Measurements from ENCODE around the gene RPS8. TPM values are rescaled to one million over a fixed set of nuclear protein-coding genes. Genes with fewer than 3 reads are reported as not detected.
"Not testable (repeated sequence)": the region's sequence is repeated elsewhere in the genome, so short reads cannot be mapped to it uniquely, and the experiment has no call there.

RPS8 gene
- 1,000 to 10,000 TPM; 2,523 to 3,063 TPM for polyA plus RNA-seq

GRCh38 chr1:44775078-44775929 lies at the start of gene RPS8:
Gene RPS8, plus strand, starts transcription at chr1:44775540. Its CDS starts 57 bp downstream, at chr1:44775597.
- WGBS, 2 donors: 0% methylated on average over 64 to 65 of the region's 65 CpGs
- Histone ChIP-seq H3K36me3 (ENCODE audit: control insufficient read depth in 2 of 2, insufficient read depth in 2 of 2, low read length in 1 of 2) (peaks cover 8 to 23% of the 10 kb centered on the region in 2 donors), H3K27me3 (ENCODE audit: control insufficient read depth in 1 of 2, insufficient read depth in 2 of 2, low read length in 2 of 2) (no peaks in the 10 kb centered on the region), H3K4me1 (ENCODE audit: control insufficient read depth in 2 of 2, insufficient read depth in 2 of 2, low read length in 1 of 2) (peaks cover 6% of the 10 kb centered on the region in 2 donors), H3K4me3 (ENCODE audit: low read depth in 1 of 2, low read length in 2 of 2) (peak within 1 kb of the TSS; percentile 87 to 88), H3K9me3 (ENCODE audit: control insufficient read depth in 2 of 2, insufficient read depth in 1 of 2, low read depth in 1 of 2, low read length in 1 of 2) (no peaks in the 10 kb centered on the region), H3K27ac (ENCODE audit: low read depth in 2 of 2, low read length in 1 of 2) (peak within 1 kb of the TSS; percentile 97 to 99)

- Histone ChIP-seq H3K4me1 (ENCODE audit: control insufficient read depth in 2 of 2, insufficient read depth in 2 of 2, low read length in 1 of 2) (no peaks in the 10 kb centered on the region), H3K4me3 (ENCODE audit: low read depth in 1 of 2, low read length in 2 of 2) (no peak within 1 kb of the TSS), H3K36me3 (ENCODE audit: control insufficient read depth in 2 of 2, insufficient read depth in 2 of 2, low read length in 1 of 2) (no peaks in the 10 kb centered on the region), H3K27me3 (ENCODE audit: control insufficient read depth in 1 of 2, insufficient read depth in 2 of 2, low read length in 2 of 2) (no peaks in the 10 kb centered on the region), H3K27ac (ENCODE audit: low read depth in 2 of 2, low read length in 1 of 2) (peak within 1 kb of the TSS; percentile 87), H3K9me3 (ENCODE audit: control insufficient read depth in 2 of 2, insufficient read depth in 1 of 2, low read depth in 1 of 2, low read length in 1 of 2) (no peaks in the 10 kb centered on the region)
- WGBS, 2 donors: 1% methylated on average over 19 of the region's 19 CpGs
Measured at GRCh38 chr1:44730741-44731512, 44.4 kb upstream of the RPS8 start, which contains the start of gene RNU5D-1. Gene RNU5D-1, minus strand, starts transcription at chr1:44731170.

- Histone ChIP-seq H3K27me3 (ENCODE audit: control insufficient read depth in 1 of 2, insufficient read depth in 2 of 2, low read length in 2 of 2) (no peaks in the 10 kb centered on the region), H3K27ac (ENCODE audit: low read depth in 2 of 2, low read length in 1 of 2) (no peak overlapping the region), H3K9me3 (ENCODE audit: control insufficient read depth in 2 of 2, insufficient read depth in 1 of 2, low read depth in 1 of 2, low read length in 1 of 2) (no peaks in the 10 kb centered on the region), H3K4me1 (ENCODE audit: control insufficient read depth in 2 of 2, insufficient read depth in 2 of 2, low read length in 1 of 2) (no peaks in the 10 kb centered on the region), H3K4me3 (ENCODE audit: low read depth in 1 of 2, low read length in 2 of 2) (no peak overlapping the region), H3K36me3 (ENCODE audit: control insufficient read depth in 2 of 2, insufficient read depth in 2 of 2, low read length in 1 of 2) (no peaks in the 10 kb centered on the region)
- 53 to 66% methylated on average over 1 of the region's 1 CpG for WGBS, 2 donors
Measured at GRCh38 chr1:44733365-44733764, 42.0 kb upstream of the RPS8 start.

GRCh38 chr1:44733784-44734183 lies 41.6 kb upstream of the RPS8 start:
- no peaks in the 10 kb centered on the region for H3K4me1 ChIP-seq (ENCODE audit: control insufficient read depth in 2 of 2, insufficient read depth in 2 of 2, low read length in 1 of 2)
- H3K9me3 ChIP-seq (ENCODE audit: control insufficient read depth in 2 of 2, insufficient read depth in 1 of 2, low read depth in 1 of 2, low read length in 1 of 2): no peaks in the 10 kb centered on the region
- H3K36me3 ChIP-seq (ENCODE audit: control insufficient read depth in 2 of 2, insufficient read depth in 2 of 2, low read length in 1 of 2): no peaks in the 10 kb centered on the region
- H3K27ac ChIP-seq (ENCODE audit: low read depth in 2 of 2, low read length in 1 of 2): no peak overlapping the region
- H3K27me3 ChIP-seq (ENCODE audit: control insufficient read depth in 1 of 2, insufficient read depth in 2 of 2, low read length in 2 of 2): no peaks in the 10 kb centered on the region
- 76 to 82% methylated on average over 1 of the region's 1 CpG for WGBS, 2 donors
- H3K4me3 ChIP-seq (ENCODE audit: low read depth in 1 of 2, low read length in 2 of 2): no peak overlapping the region

DNA sequence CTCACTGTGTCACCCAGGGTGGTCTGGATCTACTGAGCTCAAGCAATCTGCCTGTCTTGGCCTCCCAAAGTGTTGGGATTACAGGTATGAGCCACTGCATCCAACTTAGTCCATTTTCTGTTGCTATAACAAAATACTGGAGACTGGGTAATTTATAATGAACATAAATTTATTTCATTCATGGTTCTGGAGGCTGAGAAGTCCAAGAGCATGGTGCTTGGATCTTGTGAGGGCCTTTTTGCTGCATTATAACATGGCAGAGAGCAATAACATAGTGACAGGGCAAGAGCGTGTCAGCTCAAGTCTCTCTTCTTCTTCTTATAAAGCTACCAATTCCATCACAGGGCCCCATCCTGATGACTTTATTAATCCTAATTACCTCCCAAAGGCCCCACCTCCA lies 39.3 kb upstream of the RPS8 start:
- no peaks in the 10 kb centered on the region for H3K36me3 ChIP-seq (ENCODE audit: control insufficient read depth in 2 of 2, insufficient read depth in 2 of 2, low read length in 1 of 2)
- no peaks in the 10 kb centered on the region for H3K9me3 ChIP-seq (ENCODE audit: control insufficient read depth in 2 of 2, insufficient read depth in 1 of 2, low read depth in 1 of 2, low read length in 1 of 2)
- WGBS, 2 donors: 95 to 100% methylated on average over 1 of the region's 1 CpG
- no peaks in the 10 kb centered on the region for H3K27me3 ChIP-seq (ENCODE audit: control insufficient read depth in 1 of 2, insufficient read depth in 2 of 2, low read length in 2 of 2)
- H3K4me1 ChIP-seq (ENCODE audit: control insufficient read depth in 2 of 2, insufficient read depth in 2 of 2, low read length in 1 of 2): no peaks in the 10 kb centered on the region
- no peak overlapping the region for H3K4me3 ChIP-seq (ENCODE audit: low read depth in 1 of 2, low read length in 2 of 2)
- H3K27ac ChIP-seq (ENCODE audit: low read depth in 2 of 2, low read length in 1 of 2): no peak overlapping the region

DNA sequence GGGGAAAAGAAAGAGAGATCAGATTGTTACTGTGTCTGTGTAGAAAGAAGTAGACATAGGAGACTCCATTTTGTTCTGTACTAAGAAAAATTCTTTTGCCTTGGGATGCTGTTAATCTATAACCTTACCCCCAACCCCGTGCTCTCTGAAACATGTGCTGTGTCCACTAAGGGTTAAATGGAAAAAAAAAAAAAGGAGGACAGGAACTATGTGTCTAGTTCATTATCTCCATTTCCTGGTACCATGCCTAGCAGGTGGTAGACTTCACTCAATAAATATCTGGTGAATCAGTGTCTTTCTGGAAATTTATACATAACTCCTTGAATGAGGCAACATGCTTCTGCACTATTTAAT lies 36.4 kb upstream of the RPS8 start:
- H3K9me3 ChIP-seq (ENCODE audit: control insufficient read depth in 2 of 2, insufficient read depth in 1 of 2, low read depth in 1 of 2, low read length in 1 of 2); H3K36me3 ChIP-seq (ENCODE audit: control insufficient read depth in 2 of 2, insufficient read depth in 2 of 2, low read length in 1 of 2); H3K4me1 ChIP-seq (ENCODE audit: control insufficient read depth in 2 of 2, insufficient read depth in 2 of 2, low read length in 1 of 2); H3K27me3 ChIP-seq (ENCODE audit: control insufficient read depth in 1 of 2, insufficient read depth in 2 of 2, low read length in 2 of 2): not testable (repeated sequence)
- 55 to 90% methylated on average over 1 of the region's 1 CpG for WGBS, 2 donors
- Histone ChIP-seq H3K27ac (ENCODE audit: low read depth in 2 of 2, low read length in 1 of 2) (peak overlapping the region; percentile 90 to 95), H3K4me3 (ENCODE audit: low read depth in 1 of 2, low read length in 2 of 2) (peak overlapping the region in 1 of 2 donors; percentile 84)

GRCh38 chr1:44739307-44740178 lies 35.8 kb upstream of the RPS8 start, which contains the start of gene KIF2C:
Gene KIF2C, plus strand, starts transcription at chr1:44739837. Its CDS starts 96 bp downstream, at chr1:44739933.
- H3K4me1 ChIP-seq (ENCODE audit: control insufficient read depth in 2 of 2, insufficient read depth in 2 of 2, low read length in 1 of 2): no peaks in the 10 kb centered on the region
- 0% methylated on average over 57 of the region's 57 CpGs for WGBS, 2 donors
- peak within 1 kb of the TSS; percentile 60 to 84 for H3K4me3 ChIP-seq (ENCODE audit: low read depth in 1 of 2, low read length in 2 of 2)
- peak within 1 kb of the TSS; percentile 90 to 95 for H3K27ac ChIP-seq (ENCODE audit: low read depth in 2 of 2, low read length in 1 of 2)
- H3K36me3 ChIP-seq (ENCODE audit: control insufficient read depth in 2 of 2, insufficient read depth in 2 of 2, low read length in 1 of 2): no peaks in the 10 kb centered on the region
- H3K27me3 ChIP-seq (ENCODE audit: control insufficient read depth in 1 of 2, insufficient read depth in 2 of 2, low read length in 2 of 2): no peaks in the 10 kb centered on the region
- no peaks in the 10 kb centered on the region for H3K9me3 ChIP-seq (ENCODE audit: control insufficient read depth in 2 of 2, insufficient read depth in 1 of 2, low read depth in 1 of 2, low read length in 1 of 2)

GRCh38 chr1:44740179-44740617 lies 35.1 kb upstream of the RPS8 start:
- peak overlapping the region; percentile 60 to 84 for H3K4me3 ChIP-seq (ENCODE audit: low read depth in 1 of 2, low read length in 2 of 2)
- no peaks in the 10 kb centered on the region for H3K36me3 ChIP-seq (ENCODE audit: control insufficient read depth in 2 of 2, insufficient read depth in 2 of 2, low read length in 1 of 2)
- no peaks in the 10 kb centered on the region for H3K9me3 ChIP-seq (ENCODE audit: control insufficient read depth in 2 of 2, insufficient read depth in 1 of 2, low read depth in 1 of 2, low read length in 1 of 2)
- peak overlapping the region in 1 of 2 donors; percentile 73 for H3K27ac ChIP-seq (ENCODE audit: low read depth in 2 of 2, low read length in 1 of 2)
- 3 to 4% methylated on average over 14 of the region's 14 CpGs for WGBS, 2 donors
- H3K27me3 ChIP-seq (ENCODE audit: control insufficient read depth in 1 of 2, insufficient read depth in 2 of 2, low read length in 2 of 2): no peaks in the 10 kb centered on the region
- no peaks in the 10 kb centered on the region for H3K4me1 ChIP-seq (ENCODE audit: control insufficient read depth in 2 of 2, insufficient read depth in 2 of 2, low read length in 1 of 2)

DNA sequence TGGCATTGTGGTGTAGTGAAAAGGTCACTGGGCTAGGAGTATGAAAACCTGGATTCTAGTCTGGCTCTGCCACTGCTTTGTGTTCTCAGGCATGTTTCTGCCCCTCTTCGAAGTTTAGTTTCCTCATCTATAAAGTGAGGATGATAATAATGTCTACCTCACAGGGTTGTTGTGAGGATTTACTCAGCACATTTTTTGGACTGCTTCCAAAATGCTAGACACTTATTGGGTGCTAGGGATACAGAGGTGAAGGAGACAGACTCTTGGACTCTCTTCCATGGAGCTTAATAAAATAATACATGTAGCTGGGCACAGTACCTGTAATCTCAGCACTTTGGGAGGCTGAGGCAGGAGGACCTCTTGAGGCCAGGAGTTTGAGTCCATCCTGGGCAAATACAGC lies 32.1 kb upstream of the RPS8 start:
- no peaks in the 10 kb centered on the region for H3K27me3 ChIP-seq (ENCODE audit: control insufficient read depth in 1 of 2, insufficient read depth in 2 of 2, low read length in 2 of 2)
- no peaks in the 10 kb centered on the region for H3K36me3 ChIP-seq (ENCODE audit: control insufficient read depth in 2 of 2, insufficient read depth in 2 of 2, low read length in 1 of 2)
- H3K4me3 ChIP-seq (ENCODE audit: low read depth in 1 of 2, low read length in 2 of 2): no peak overlapping the region
- WGBS, 2 donors: 86 to 88% methylated on average over 1 of the region's 1 CpG
- H3K4me1 ChIP-seq (ENCODE audit: control insufficient read depth in 2 of 2, insufficient read depth in 2 of 2, low read length in 1 of 2): no peaks in the 10 kb centered on the region
- H3K27ac ChIP-seq (ENCODE audit: low read depth in 2 of 2, low read length in 1 of 2): no peak overlapping the region
- H3K9me3 ChIP-seq (ENCODE audit: control insufficient read depth in 2 of 2, insufficient read depth in 1 of 2, low read depth in 1 of 2, low read length in 1 of 2): no peaks in the 10 kb centered on the region
